ENCODE results near the gene EFCAB9.

DNA sequence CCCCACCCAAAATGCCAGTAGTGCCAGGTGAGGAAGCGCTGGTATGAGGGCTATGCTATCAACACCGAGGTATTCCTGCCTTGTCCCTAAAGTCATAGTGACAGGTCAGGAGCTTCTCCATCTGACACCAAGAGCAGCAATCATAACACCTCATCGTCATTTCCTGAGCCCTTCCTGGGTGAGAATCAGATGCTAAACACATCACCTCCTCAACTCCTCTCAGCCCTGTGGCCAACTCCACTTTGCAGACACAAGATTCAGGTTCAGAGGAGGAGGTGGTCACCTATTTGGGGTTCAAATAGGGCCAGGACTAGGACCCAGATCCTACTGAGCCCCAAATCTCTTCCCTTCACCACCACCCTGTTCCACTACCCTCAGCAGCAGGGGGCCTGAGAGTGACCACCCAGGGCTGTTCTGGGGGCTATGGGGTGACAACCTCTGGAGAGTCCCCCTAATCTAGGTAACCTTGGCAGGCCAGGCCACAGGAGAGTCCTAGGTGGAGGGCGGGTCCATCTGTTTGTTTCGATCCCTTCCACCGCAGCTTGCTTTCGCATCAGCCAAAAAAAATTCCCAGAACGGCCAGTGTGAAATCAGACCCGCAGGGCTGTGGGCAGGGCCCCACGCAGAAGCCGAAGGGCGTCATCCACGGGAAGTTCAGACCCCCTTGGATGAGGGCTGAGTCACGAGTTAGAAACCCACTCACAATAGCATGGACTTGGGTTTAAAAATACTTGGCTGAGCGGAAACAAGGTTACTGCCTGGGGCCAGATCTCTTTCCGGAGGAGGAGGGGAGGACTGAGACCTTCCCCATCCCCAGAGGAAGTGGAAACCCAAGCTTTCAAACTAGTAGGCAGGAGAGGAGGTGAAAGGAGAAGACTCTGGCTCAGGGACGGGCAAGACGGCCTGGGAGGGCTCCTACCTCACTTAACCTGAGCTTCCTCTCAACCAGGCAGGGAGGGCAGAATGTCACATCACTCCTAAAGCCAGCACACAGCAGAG lies 14.7 kb upstream of the EFCAB9 start:
- TF ChIP-seq, protein P1, sequence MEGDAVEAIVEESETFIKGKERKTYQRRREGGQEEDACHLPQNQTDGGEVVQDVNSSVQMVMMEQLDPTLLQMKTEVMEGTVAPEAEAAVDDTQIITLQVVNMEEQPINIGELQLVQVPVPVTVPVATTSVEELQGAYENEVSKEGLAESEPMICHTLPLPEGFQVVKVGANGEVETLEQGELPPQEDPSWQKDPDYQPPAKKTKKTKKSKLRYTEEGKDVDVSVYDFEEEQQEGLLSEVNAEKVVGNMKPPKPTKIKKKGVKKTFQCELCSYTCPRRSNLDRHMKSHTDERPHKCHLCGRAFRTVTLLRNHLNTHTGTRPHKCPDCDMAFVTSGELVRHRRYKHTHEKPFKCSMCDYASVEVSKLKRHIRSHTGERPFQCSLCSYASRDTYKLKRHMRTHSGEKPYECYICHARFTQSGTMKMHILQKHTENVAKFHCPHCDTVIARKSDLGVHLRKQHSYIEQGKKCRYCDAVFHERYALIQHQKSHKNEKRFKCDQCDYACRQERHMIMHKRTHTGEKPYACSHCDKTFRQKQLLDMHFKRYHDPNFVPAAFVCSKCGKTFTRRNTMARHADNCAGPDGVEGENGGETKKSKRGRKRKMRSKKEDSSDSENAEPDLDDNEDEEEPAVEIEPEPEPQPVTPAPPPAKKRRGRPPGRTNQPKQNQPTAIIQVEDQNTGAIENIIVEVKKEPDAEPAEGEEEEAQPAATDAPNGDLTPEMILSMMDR (IDR thresholded peaks at IDR 0.05; ENCODE audit: low read length) = no peak
- no peak for TF ChIP-seq EZH2 (IDR thresholded peaks at IDR 0.05; ENCODE audit: borderline replicate concordance, low read length)

All from OCI-LY1 (cell line).